CD4-positive, alpha-beta memory T cell (primary cell): ENCODE results near the gene EDC3. TPM values are rescaled to one million over a fixed set of nuclear protein-coding genes. Genes with fewer than 3 reads are reported as not detected.
"Not testable (repeated sequence)": the region's sequence is repeated elsewhere in the genome, so short reads cannot be mapped to it uniquely, and the experiment has no call there.

Experiments used
- CTCF ChIA-PET: fragments of 350-600 bp; sonication (Branson Sonifier 250); formaldehyde crosslinking; loops from one replicate; lab custom pipeline; 2021; ENCODE audit warnings: inconsistent platforms; ENCODE audit not compliant: partially characterized antibody; lab: Charles Lee
- POLR2A ChIA-PET: fragments of 350-600 bp; sonication (Branson Sonifier 250); formaldehyde crosslinking; loops from one replicate; lab custom pipeline; 2021; ENCODE audit not compliant: partially characterized antibody; lab: Charles Lee
- DNase-seq, 5 donors: peaks; one replicate each; pipeline versions ENCODE4 v3.0.0 to v3.0.0-alpha.2; 2020 to 2022; ENCODE audit warnings: mixed read lengths in 1 of 5
- H3K27ac ChIP-seq: one replicate; pipeline ENCODE4 v1.7.0; 2013; ENCODE audit warnings: low read depth, low read length
- H3K27me3 ChIP-seq: 2 replicates; pipeline ENCODE4 v1.7.0; 2013; ENCODE audit warnings: mild to moderate bottlenecking, low read length, moderate library complexity; ENCODE audit not compliant: insufficient read depth
- H3K36me3 ChIP-seq: 2 replicates; pipeline ENCODE4 v1.7.0; 2013; ENCODE audit warnings: mild to moderate bottlenecking, low read length, moderate library complexity; ENCODE audit not compliant: insufficient read depth
- H3K4me1 ChIP-seq: 2 replicates; pipeline ENCODE4 v1.7.0; 2013; ENCODE audit warnings: mild to moderate bottlenecking, low read length, moderate library complexity; ENCODE audit not compliant: insufficient read depth
- H3K4me3 ChIP-seq, 2 donors: one replicate each; pipeline ENCODE4 v1.7.0; 2013; ENCODE audit warnings: low read length in 2 of 2, mild to moderate bottlenecking in 1 of 2
- H3K9me3 ChIP-seq, 2 donors: one replicate each; pipeline ENCODE4 v1.7.0; 2013; ENCODE audit warnings: low read length in 2 of 2, control low read depth in 1 of 2; ENCODE audit not compliant: control insufficient read depth in 1 of 2
- H3K27ac Mint-ChIP-seq, 7 donors: one replicate each; pipeline ENCODE4 v1.8.0; 2020 to 2021; ENCODE audit warnings: mixed read lengths in 7 of 7, mild to moderate bottlenecking in 6 of 7, inconsistent platforms in 3 of 7, moderate library complexity in 3 of 7
- H3K27me3 Mint-ChIP-seq, 2 donors: one replicate each; pipeline ENCODE4 v1.8.0; 2020 to 2021; ENCODE audit warnings: mixed read lengths in 2 of 2
- H3K36me3 Mint-ChIP-seq, 2 donors: one replicate each; pipeline ENCODE4 v1.8.0; 2020 to 2021; ENCODE audit warnings: mixed read lengths in 2 of 2, inconsistent platforms in 1 of 2, mild to moderate bottlenecking in 1 of 2
- H3K4me1 Mint-ChIP-seq, 4 donors: one replicate each; pipeline ENCODE4 v1.8.0; 2020 to 2021; ENCODE audit warnings: mixed read lengths in 4 of 4, mild to moderate bottlenecking in 1 of 4
- H3K4me3 Mint-ChIP-seq, 8 donors: one replicate each; pipeline ENCODE4 v1.8.0; 2020 to 2021; ENCODE audit warnings: mixed read lengths in 8 of 8, mild to moderate bottlenecking in 7 of 8, moderate library complexity in 6 of 8, inconsistent platforms in 3 of 8
- H3K9me3 Mint-ChIP-seq, 8 donors: one replicate each; pipeline ENCODE4 v1.8.0; 2020 to 2021; ENCODE audit warnings: mixed read lengths in 8 of 8, mild to moderate bottlenecking in 5 of 8, inconsistent platforms in 3 of 8, moderate library complexity in 1 of 8
- intact Hi-C: fragments of 100-400 bp; cut with micrococcal nuclease; formaldehyde crosslinking; loops from one replicate; pipeline ENCODE4 v1.15.1; 2023
- polyA plus RNA-seq, 2 donors: library from polyadenylated mRNA; unstranded; fragments of 300-500 nt; fragmentation: Illumina TruSeq; gene quantifications; one replicate each; pipeline ENCODE4 v1.2.3, GENCODE V29; 2021
- total RNA-seq, 2 experiments: library from RNA; stranded (reverse); gene quantifications; one replicate each; pipeline ENCODE4 v1.2.3, GENCODE V29; 2021

The EDC3 gene
- total and polyA plus RNA-seq, 4 experiments from 2014 or later, result 22.9 to 40.7 (median 34.4) TPM

DNA sequence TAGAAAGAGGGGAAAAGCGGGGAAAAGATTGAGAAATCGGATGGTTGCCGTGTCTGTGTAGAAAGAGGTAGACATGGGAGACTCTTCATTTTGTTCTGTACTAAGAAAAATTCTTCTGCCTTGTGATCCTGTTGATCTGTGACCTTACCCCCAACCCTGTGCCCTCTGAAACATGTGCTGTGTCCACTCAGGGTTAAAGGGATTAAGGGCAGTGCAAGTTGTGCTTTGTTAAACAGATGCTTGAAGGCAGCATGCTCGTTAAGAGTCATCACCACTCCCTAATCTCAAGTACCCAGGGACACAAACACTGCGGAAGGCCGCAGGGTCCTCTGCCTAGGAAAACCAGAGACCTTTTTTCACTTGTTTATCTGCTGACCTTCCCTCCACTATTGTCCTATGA, 33.5 kb upstream of the EDC3 start:
- H3K9me3 Mint-ChIP-seq, H3K9me3 ChIP-seq, H3K27ac ChIP-seq, H3K27me3 ChIP-seq, H3K36me3 ChIP-seq, intact Hi-C loops, H3K4me3 Mint-ChIP-seq, H3K36me3 Mint-ChIP-seq, CTCF ChIA-PET, DNase-seq, H3K27ac Mint-ChIP-seq, POLR2A ChIA-PET, H3K4me3 ChIP-seq, H3K4me1 ChIP-seq: not testable (repeated sequence)
- peaks cover 6 to 13% (median 7%) of the 10 kb centered on the region in 4 donors for H3K4me1 Mint-ChIP-seq
- peaks cover 4 to 26% of the 10 kb centered on the region in 2 donors for H3K27me3 Mint-ChIP-seq

GRCh38 chr15:74728699-74729098, 32.9 kb upstream of the EDC3 start:
- H3K9me3 ChIP-seq, H3K9me3 Mint-ChIP-seq, CTCF ChIA-PET, H3K4me1 ChIP-seq, H3K27ac Mint-ChIP-seq, DNase-seq, H3K4me3 ChIP-seq, POLR2A ChIA-PET, intact Hi-C loops, H3K36me3 ChIP-seq, H3K27me3 ChIP-seq, H3K27ac ChIP-seq, H3K36me3 Mint-ChIP-seq, H3K4me3 Mint-ChIP-seq: not testable (repeated sequence)
- Mint-ChIP-seq H3K27me3 (peaks cover 4 to 20% of the 10 kb centered on the region in 2 donors), H3K4me1 (peaks cover 6 to 13% (median 7%) of the 10 kb centered on the region in 4 donors)

GRCh38 chr15:74727727-74728126, 31.9 kb upstream of the EDC3 start:
- H3K9me3 Mint-ChIP-seq, result no peaks in the 10 kb centered on the region
- no peaks in the 10 kb centered on the region for H3K9me3 ChIP-seq
- intact Hi-C loops, result no loop called here

GRCh38 chr15:74726774-74727164, 30.9 kb upstream of the EDC3 start:
- peaks cover 2 to 15% of the 10 kb centered on the region in 2 donors for H3K27me3 Mint-ChIP-seq
- ChIA-PET CTCF (no interaction called here), POLR2A (interaction anchor here (0.6 to 1.5 kb wide), 2 partner anchors 42 to 211 kb away, joined by 3 to 4 read pairs; partner anchors contain the start of gene COX5A)
- H3K9me3 Mint-ChIP-seq, result no peaks in the 10 kb centered on the region
- H3K36me3 Mint-ChIP-seq, result peaks cover 0 to 1% of the 10 kb centered on the region in 2 donors
- H3K4me1 ChIP-seq, result peaks cover 8% of the 10 kb centered on the region
- peak overlapping the region in 1 of 2 donors; percentile 65 for H3K4me3 ChIP-seq
- no peak for DNase-seq
- H3K9me3 ChIP-seq, result no peaks in the 10 kb centered on the region
- intact Hi-C loops, result no loop called here
- no peaks in the 10 kb centered on the region for H3K36me3 ChIP-seq
- peak overlapping the region in 1 of 7 donors; percentile 4 for H3K27ac Mint-ChIP-seq
- no peaks in the 10 kb centered on the region for H3K27me3 ChIP-seq
- peaks cover 6 to 13% (median 7%) of the 10 kb centered on the region in 4 donors for H3K4me1 Mint-ChIP-seq
- no peak overlapping the region for H3K27ac ChIP-seq
- peak overlapping the region; percentile 71 to 82 (median 74) for H3K4me3 Mint-ChIP-seq

More at GRCh38 chr15:74727727-74728126, 31.9 kb upstream of the EDC3 start:
- peaks cover 0 to 1% of the 10 kb centered on the region in 2 donors for H3K36me3 Mint-ChIP-seq
- ChIA-PET POLR2A (no interaction called here), CTCF (no interaction called here)
- no peak overlapping the region for H3K27ac ChIP-seq
- H3K4me3 Mint-ChIP-seq, result peak overlapping the region in 7 of 8 donors; percentile 44 to 78 (median 60)
- H3K27me3 ChIP-seq, result no peaks in the 10 kb centered on the region
- no peaks in the 10 kb centered on the region for H3K36me3 ChIP-seq
- H3K4me1 Mint-ChIP-seq, result peaks cover 6 to 13% (median 7%) of the 10 kb centered on the region in 4 donors
- no peak overlapping the region for H3K27ac Mint-ChIP-seq
- H3K4me1 ChIP-seq, result peaks cover 8% of the 10 kb centered on the region
- DNase-seq, result no peak
- H3K4me3 ChIP-seq, result no peak overlapping the region
- H3K27me3 Mint-ChIP-seq, result peaks cover 2 to 20% of the 10 kb centered on the region in 2 donors

DNA sequence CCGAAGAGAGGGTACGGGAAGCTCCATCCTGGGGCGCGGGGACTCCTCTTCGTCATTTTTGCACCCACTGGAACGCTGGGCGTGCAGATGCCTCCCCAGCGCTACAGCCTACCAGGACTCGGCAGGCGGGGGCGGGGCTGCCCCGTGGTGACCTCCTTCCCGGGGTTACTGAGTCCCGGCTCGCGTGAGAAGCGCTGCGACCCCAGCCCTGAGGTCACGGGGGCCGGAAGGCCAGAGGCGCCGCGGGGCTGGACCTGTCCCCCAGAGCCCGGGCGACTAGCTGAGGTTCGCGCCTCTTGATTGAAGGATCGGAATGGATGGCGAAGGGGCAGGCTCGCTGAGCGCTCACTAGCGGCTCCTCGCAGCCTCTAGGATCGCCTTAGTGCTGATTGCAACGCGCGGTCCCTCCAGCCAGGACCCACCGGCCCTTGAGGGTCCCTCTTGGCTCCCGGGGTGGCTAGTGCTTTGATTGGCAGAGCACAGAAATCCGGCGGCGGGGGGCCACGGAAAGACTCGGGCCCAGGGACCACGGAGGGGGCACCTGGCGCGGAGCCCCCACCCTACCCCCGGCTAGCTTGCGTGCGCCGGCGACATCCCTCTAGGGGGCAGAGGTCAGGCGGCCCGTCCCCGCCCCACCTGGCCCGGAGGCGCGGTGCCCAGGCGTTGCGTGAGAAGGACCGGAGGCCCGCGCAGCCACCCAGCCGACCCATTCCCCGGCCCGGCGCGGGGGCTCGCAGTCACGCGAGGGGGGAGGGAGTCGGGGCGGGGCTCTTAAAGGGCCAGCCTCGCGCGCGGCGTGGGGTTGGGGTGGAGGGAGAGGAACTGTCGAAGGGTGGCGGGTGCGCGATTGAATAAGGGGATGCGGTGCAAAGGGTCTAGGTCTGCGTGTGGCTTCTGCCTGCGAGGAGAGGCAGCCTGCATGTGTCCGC, 30.3 kb upstream of the EDC3 start:
- no peaks in the 10 kb centered on the region for H3K36me3 ChIP-seq
- H3K9me3 Mint-ChIP-seq, result no peaks in the 10 kb centered on the region
- H3K4me1 Mint-ChIP-seq, result peaks cover 6 to 13% (median 7%) of the 10 kb centered on the region in 4 donors
- H3K9me3 ChIP-seq, result no peaks in the 10 kb centered on the region
- no peak overlapping the region for H3K27ac ChIP-seq
- peaks cover 0 to 1% of the 10 kb centered on the region in 2 donors for H3K36me3 Mint-ChIP-seq
- H3K4me3 ChIP-seq, result peak overlapping the region; percentile 17 to 65
- ChIA-PET POLR2A (interaction anchor here (0.6 to 1.9 kb wide), 8 partner anchors 9 to 212 kb away, joined by 3 to 6 read pairs (median 3); partner anchors contain the start of genes CLK3 and COX5A), CTCF (interaction anchor here (1.0 to 1.2 kb wide), 2 partner anchors 43 to 68 kb away, joined by 3 read pairs; no protein-coding TSS in a partner anchor)
- H3K4me3 Mint-ChIP-seq, result peak overlapping the region; percentile 71 to 83 (median 79)
- peaks cover 8% of the 10 kb centered on the region for H3K4me1 ChIP-seq
- H3K27ac Mint-ChIP-seq, result no peak overlapping the region
- DNase-seq, result peak; percentile 35 to 65 (median 43)
- H3K27me3 Mint-ChIP-seq, result peaks cover 2 to 11% of the 10 kb centered on the region in 2 donors
- intact Hi-C loops, result no loop called here
- no peaks in the 10 kb centered on the region for H3K27me3 ChIP-seq

DNA sequence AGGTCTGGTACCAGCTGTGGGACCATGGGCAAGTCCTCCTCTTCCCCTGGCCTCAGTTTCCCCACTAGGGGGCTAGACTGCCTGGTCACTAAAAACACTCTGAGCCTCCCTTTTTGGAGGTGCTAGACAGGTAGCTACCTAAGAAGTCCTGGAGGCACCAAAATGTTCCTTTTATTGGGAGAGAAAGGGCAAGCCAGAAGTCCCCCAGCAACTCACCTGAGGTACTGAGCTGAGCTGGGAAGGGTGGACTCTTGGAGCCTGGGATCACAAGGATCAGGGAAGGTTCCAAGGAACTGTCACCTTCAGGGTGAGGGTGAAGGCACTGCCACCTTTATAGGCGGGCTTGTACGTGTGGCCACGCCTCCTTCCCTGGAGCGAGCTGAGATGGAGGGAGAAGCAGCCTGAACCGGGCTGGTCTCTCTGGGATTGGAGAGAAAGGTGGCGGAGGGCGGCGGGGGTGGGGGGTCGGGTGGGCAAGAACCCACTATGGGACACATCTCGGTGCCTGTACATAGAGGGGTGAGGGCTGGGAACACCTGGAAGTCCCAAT, 29.5 kb upstream of the EDC3 start, which contains the start of gene CYP1A1:
TSS of gene CYP1A1 (minus strand) at position 304 of the 550 bp plus-strand sequence. CDS start 2,431 bp downstream, outside the sequence.
- no peaks in the 10 kb centered on the region for H3K9me3 Mint-ChIP-seq
- POLR2A ChIA-PET, result interaction anchor here (0.7 to 1.9 kb wide), 8 partner anchors 8 to 213 kb away, joined by 3 to 6 read pairs (median 3); partner anchors contain the start of genes CLK3 and COX5A
- intact Hi-C loops, result no loop called here
- peaks cover 2 to 4% of the 10 kb centered on the region in 2 donors for H3K27me3 Mint-ChIP-seq
- Histone ChIP-seq H3K4me1 (peaks cover 8% of the 10 kb centered on the region), H3K27me3 (no peaks in the 10 kb centered on the region), H3K9me3 (no peaks in the 10 kb centered on the region), H3K36me3 (no peaks in the 10 kb centered on the region), H3K27ac (no peak within 1 kb of the TSS), H3K4me3 (peak within 1 kb of the TSS; percentile 17 to 65)
- H3K36me3 Mint-ChIP-seq, result peaks cover 0 to 1% of the 10 kb centered on the region in 2 donors
- H3K4me1 Mint-ChIP-seq, result peaks cover 6 to 13% (median 7%) of the 10 kb centered on the region in 4 donors
- peak within 1 kb of the TSS; percentile 63 to 83 (median 77) for H3K4me3 Mint-ChIP-seq
- H3K27ac Mint-ChIP-seq, result peak within 1 kb of the TSS in 3 of 7 donors; percentile 25 to 76 (median 38)
- DNase-seq, result peak in 3 of 5 donors; percentile 10 to 24 (median 19)
- CTCF ChIA-PET, result interaction anchor here (0.9 to 1.2 kb wide), 3 partner anchors 44 to 69 kb away, joined by 3 read pairs; no protein-coding TSS in a partner anchor
